GM20000 (cell line): ENCODE results near the gene CA5A.

Source experiments
- DNase-seq: peaks from one replicate; pipeline ENCODE4 v3.0.0; 2012; ENCODE audit warnings: low spot score
- TF ChIP-seq, protein P1 (sequence below): IDR thresholded peaks from 2 replicates; pipeline ENCODE4 v1.5.1; 2012; ENCODE audit warnings: mild to moderate bottlenecking, control low read depth; ENCODE audit errors: extremely low read depth, missing control alignments

CA5A gene

GRCh38 chr16:87924041-87924810 lies 12.1 kb downstream of the CA5A start:
- TF ChIP-seq, protein P1, sequence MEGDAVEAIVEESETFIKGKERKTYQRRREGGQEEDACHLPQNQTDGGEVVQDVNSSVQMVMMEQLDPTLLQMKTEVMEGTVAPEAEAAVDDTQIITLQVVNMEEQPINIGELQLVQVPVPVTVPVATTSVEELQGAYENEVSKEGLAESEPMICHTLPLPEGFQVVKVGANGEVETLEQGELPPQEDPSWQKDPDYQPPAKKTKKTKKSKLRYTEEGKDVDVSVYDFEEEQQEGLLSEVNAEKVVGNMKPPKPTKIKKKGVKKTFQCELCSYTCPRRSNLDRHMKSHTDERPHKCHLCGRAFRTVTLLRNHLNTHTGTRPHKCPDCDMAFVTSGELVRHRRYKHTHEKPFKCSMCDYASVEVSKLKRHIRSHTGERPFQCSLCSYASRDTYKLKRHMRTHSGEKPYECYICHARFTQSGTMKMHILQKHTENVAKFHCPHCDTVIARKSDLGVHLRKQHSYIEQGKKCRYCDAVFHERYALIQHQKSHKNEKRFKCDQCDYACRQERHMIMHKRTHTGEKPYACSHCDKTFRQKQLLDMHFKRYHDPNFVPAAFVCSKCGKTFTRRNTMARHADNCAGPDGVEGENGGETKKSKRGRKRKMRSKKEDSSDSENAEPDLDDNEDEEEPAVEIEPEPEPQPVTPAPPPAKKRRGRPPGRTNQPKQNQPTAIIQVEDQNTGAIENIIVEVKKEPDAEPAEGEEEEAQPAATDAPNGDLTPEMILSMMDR, result no peak
- DNase-seq, result peak; percentile 88

- DNase-seq, result no peak
- TF ChIP-seq, protein P1, result no peak
These were observed 14.0 kb downstream of the CA5A start for GRCh38 chr16:87922250-87922871.

DNA sequence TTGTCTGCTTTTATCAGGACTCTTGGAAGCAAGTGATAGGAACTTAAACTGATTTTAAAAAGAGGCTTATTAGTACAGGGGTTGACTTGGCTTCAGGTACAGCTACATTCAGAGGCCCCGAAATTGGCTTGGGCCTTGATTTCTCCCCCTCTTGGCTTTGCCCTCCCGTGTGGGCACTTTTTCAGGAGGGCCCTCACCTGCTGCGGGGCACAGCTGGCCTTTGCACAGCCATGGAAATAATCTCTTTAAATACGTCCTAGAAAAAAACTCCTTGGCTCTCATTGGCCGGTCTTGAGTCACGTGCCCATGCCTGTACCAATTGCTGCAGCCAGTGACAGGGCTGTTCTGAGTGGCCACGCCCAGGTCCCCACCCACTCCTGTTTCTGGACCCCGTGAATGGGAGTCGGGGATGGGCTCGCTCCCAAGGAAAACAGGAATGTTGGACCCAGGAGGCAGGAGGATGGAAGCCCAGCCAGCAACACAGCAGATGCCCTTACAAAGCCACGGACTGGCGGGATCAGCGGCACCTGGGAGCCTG lies 15.0 kb downstream of the CA5A start:
- no peak for DNase-seq
- TF ChIP-seq, protein P1, result no peak

- DNase-seq, result no peak
- TF ChIP-seq, protein P1, result no peak
These were observed 16.7 kb downstream of the CA5A start for GRCh38 chr16:87919681-87919994.

DNA sequence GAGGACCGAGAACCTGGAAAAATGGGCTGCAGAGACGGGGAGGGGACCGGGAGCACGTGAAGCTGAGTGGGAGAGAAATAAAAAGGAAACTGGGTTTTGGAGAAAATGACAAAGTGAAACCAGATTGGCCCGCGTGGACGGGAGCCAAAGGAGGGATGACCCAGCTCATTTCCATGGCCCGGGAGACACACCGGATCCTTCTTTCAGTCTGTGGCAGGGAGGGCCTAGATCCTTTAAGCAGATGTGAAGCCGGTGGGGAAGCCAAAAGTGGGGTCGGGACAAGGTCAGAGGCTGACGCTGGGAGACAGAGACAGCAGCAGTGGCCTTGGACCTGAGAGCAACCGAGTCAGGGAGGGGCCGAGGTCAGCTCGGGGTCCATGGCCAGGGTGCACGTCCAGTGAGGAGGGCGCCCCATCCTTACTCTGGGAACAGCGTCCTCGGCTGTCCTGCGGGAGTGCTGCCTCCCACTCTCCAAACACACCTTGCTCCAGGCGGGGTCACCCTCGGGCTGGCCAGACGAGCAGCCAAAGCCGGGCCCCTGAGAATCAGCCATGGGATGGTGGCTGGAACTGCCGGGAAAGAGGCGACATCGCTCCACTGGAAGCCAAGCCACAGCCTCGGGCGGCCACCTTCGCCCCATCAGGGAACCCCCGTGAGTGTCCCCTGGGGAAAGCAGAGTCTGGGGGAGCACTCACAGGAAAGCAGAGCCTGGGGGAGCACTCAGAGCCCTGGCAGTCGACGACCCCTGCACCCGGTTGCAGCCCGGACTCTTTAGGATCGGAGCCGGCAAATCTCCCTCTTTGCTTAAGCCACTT lies 17.3 kb downstream of the CA5A start:
- DNase-seq, result no peak
- TF ChIP-seq, protein P1, result no peak

DNA sequence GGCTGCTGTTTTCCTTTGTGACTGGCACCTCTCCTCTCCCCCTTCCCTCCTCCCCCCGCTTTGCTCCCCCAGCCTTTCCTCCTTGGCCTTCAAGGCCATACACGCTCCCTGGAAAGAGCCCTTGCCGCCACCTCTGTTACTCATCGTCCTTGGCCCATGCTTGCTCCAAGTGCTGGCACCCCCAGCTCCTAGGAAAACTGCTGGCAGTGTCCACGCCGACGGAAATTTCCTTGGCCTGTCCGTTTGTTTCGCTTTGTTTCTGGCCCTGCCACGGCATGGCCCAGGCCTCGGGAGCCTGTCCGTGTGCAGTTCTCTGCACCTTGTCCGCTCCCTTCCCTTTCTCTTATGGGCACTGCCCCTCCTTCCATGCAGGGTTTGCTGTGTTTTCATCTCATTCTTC lies 18.0 kb downstream of the CA5A start:
- TF ChIP-seq, protein P1, result no peak
- DNase-seq, result no peak

GRCh38 chr16:87917503-87917902 lies 18.8 kb downstream of the CA5A start:
- TF ChIP-seq, protein P1, result no peak
- DNase-seq, result no peak
